Activated CD8-positive, alpha-beta memory T cell treated with anti-CD3 and anti-CD28 coated beads, Interleukin-2, amount 50 U/mL, for 24 hours (primary cell): ENCODE data around the gene LRGUK.

ENCODE experiments used
- DNase-seq: peaks from one replicate; pipeline ENCODE4 v3.0.0-alpha.2; 2020; ENCODE audit errors: extremely low read depth

Gene LRGUK

GRCh38 chr7:134126146-134126545, 994 bp upstream of the LRGUK start:
- no peak for DNase-seq

DNA sequence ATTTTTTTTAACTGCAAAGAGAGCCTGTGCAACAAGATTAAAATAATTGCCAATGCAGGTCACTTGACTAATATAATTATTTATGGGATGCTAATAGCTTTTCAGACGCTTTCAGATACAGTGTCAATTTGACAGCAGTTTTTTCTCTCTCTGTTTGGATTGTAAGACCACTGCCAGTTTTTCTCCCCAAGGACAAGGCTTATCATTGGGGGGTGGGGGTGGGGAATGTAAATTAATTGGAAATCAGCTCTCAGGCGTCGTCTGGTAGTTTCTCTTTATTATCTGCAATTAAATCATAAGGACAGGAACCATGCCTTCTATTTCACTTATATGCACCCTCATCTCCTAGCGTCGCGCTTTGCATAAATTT, 559 bp upstream of the LRGUK start:
- no peak for DNase-seq

- DNase-seq: no peak
Observed at GRCh38 chr7:134128829-134129228, 1.7 kb downstream of the LRGUK start.

GRCh38 chr7:134129856-134130523, 2.9 kb downstream of the LRGUK start:
- no peak for DNase-seq

- DNase-seq: no peak
Observed at GRCh38 chr7:134134004-134134403, 6.9 kb downstream of the LRGUK start.

- DNase-seq: no peak
Observed at GRCh38 chr7:134140889-134141867, 14.0 kb downstream of the LRGUK start.

DNA sequence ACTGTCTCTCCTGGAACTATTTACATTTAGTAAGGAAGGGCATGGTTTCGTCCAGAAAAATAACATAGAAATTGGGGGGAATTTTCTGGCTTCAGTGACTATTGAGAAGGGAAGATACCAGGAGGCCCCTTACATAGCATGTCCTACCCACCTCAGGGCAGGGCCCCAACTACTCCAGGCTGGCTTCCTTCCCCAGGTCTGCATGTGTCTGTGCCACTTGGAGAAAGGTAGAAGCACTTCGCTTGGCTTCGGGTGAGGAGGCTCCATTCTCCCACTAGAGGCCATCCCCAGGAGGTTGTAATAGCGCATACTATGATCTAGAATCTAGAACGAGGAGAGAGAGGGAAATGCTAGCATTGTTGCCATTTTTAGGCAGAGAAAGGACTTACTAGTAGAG, 14.7 kb downstream of the LRGUK start:
- DNase-seq: no peak

DNA sequence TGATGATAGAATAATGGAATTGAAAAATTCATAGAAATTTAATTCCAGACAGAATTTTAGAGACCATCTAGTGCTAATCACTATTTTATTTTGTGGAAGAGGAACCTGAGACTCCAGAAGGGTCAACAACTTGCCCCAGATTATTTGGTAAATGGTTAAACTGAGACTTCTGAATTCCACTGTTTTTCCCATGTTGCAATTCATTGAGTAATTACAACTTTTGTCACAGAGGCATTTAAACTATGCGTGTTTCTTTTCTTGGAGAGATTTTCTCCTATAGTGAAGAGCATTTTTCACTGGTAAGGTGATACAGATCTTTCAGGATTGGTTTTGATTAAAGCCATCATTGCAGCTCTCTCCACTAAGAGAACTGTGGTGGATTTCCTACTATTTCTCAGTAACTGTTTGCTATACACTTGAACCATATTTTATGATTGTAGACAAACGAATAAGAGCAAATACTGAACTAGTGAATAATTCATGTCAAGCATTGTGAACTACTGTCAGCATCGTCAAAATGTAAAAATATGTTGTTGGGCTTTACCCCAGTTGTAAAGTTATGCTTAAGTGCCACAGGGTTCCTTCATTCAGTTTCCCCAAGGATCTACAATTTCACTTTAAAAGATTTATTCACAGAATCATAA, 26.5 kb downstream of the LRGUK start:
- DNase-seq: no peak

DNA sequence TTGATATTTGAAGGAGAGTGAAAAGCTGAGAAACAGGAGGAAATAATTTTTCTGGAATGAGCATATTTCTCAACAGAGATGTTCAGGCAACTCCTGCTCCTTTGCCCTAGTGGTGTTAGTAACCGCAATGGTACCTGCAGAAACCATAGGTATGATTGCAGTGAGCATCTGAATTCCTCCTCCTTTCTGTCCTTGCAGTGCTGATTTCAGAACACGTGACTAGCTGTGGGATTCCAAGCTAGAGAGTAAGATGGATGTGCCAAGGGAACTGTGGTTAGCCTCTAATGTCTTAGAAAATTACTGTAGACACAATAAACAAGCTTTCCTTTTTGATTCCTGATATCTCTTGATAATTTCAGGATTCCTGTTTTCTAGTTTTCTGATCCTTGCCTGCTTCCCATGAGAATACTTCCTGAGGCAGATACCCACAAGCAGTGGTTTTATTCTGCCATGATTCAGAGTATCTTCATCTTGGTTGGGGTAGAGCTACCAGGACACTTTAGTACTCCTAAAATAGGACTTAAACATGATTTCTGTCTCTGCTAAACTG, 27.5 kb downstream of the LRGUK start:
- DNase-seq: no peak

DNA sequence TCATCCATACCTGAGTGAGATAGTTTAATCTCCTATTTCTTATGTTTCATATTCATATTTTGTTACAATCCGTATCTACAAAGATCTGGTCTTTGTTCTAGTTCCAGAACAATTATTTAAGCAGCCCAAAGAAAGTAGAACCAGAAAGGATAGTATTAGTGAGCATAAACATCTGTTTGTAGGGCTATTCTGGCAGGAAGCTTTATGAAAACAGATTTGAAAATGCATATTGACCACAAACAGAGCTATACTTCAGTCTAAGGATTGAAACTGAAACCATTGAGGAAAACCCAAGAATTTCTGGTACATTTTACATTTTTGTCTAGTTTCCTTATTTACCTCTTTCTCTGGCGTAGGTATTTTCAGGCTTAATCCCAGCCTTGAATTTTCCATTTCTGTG, 28.1 kb downstream of the LRGUK start:
- no peak for DNase-seq

DNA sequence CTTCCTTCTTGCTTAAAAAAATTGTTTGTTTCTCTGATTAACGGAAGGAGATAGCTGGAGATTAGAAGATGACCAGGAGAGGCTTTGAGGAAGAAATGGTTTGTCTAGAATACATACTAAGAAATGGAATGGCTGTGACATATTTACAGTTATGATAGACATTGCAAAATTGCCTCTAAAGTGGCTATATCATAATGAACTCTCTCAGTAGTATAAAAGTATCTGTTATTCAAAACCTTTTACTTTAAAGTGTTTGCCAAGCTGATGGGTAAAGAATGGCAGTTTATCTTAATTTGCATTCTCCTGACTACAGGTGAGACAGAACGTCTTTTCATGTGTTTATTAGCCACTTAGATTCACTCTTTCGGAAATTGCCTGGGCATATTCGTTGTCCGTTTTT, 28.7 kb downstream of the LRGUK start:
- DNase-seq: no peak

DNA sequence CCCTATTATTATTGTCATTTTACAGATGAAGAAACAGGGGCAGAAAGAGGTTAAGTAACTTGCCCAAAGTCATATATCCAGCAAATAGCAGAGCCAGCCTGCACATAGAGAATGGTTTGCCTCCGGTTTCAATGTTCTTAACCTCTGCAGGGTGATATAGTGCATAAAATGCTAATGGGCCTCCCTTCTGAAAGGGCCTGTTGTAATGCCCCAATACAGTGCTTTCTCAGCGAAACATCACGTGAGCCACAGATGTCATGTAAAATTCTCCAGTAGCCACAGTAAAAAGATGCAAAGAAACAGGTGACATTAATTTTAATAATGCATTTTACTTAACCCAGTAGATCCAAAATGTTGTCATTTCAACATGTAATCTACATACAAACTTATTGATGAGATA, 38.1 kb downstream of the LRGUK start:
- no peak for DNase-seq

GRCh38 chr7:134167250-134167649, 40.1 kb downstream of the LRGUK start:
- DNase-seq: no peak

DNA sequence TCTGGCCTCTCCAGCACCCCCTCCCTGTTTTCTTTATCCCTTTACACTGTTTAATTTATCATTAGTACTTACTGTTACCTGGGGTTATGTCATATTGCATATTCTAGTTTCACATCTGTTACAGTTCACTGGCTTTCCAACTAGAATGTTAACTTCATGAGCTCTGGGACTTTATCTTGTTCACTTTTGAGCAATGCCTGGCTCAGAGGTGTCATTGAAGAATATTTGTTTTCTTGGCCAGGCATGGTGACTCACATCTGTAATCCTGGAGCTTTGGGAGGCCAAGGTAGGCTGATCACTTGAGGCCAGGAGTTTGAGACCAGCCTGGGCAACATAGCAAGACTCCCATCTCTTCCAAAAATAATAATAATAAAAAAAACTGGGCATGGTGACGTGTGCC, 40.7 kb downstream of the LRGUK start:
- no peak for DNase-seq

- DNase-seq: no peak
Observed at GRCh38 chr7:134174795-134175261, 47.7 kb downstream of the LRGUK start.

DNA sequence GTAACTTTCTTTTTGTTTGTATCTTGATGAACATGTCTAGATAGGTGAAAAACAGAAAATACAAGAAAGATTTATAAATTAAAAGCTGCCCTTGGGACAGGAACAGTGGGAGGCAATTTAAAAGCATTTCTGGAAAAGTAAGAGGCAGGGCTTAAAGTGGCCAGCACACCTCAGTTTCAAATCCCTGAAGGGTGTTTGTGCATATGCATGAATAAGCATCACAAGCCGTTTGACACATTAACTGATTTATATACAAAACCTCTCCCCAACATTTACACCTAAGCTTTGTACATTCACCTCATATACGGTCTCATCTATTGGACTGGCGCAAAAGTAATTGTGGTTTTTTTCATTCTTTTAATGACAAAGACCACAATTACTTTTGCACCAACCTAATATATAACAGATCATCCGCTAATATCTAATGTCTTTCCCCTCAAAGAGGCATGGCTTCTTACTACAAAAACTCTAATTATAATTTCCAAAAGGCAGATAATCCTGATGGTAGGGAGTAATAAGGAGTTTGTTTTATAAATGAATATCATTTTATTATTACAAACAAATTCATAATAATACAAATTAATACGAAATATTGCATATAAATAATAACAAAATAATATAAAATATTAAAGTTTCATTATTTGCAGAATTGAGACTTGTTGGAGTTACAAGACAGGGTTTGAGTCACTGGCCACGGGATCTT, 48.3 kb downstream of the LRGUK start:
- no peak for DNase-seq

DNA sequence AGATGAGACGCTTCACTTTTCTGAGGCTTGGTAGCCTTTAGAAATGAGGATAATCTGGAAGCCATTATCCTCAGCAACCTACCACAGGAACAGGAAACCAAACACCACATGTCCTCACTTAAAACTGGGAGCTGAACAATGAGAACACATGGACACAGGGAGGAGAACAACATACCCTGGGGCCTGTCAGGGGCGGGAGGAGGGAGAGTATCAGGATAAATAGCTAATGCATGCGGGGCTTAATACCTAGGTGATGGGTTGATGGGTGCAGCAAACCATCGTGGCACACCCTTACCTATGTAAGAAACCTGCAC, 48.9 kb downstream of the LRGUK start:
- no peak for DNase-seq

- no peak for DNase-seq
Observed at GRCh38 chr7:134179036-134180011, 52.2 kb downstream of the LRGUK start.

- no peak for DNase-seq
Observed at GRCh38 chr7:134180376-134180775, 53.2 kb downstream of the LRGUK start.

DNA sequence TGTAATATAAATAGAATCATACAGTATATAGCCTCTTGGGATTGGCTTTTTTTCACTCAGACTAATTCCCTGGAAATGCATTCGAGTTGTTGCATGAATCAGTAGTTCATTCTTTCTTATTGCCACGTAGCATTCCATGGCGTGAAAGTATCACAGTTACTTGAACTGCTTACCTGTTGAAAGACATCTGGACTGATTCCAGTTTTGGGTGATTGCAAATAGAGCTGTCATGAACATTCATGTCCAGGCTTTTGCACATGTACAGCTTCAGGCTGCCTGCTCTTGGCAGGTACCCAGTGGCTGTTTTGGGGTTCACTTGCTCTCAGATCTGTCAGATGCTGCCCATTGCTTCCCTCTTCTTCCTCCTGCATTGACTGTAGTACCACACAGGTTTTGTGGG, 54.9 kb downstream of the LRGUK start:
- no peak for DNase-seq

DNA sequence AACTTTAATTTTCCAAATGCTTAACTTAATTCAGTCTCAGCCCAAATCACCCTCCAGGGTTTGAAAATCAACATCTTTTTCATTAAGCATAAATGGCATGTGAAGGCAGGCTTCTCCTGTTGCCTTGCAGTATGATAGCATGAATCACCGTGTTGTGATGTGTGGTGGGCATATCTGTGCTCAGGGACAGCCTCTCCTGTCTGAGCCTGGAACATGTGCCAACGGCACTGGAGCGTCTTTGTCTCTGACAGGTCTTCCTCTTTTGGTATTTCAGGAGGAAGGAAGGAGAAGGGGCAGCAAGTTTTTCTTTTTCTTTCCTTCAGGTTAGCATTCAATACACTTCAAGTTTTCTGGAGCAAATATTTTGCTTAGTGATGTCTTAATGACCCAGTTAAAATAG, 57.6 kb downstream of the LRGUK start:
- no peak for DNase-seq
